ENCODE measurements around the gene CASTOR1.

CASTOR1 gene

GRCh38 chr22:30250661-30251267 is 38.5 kb downstream of the CASTOR1 start:
- Histone ChIP-seq H3K27me3 (ENCODE audit: control insufficient read depth, low read length) (peaks cover 20% of the 10 kb centered on the region), H3K9me3 (ENCODE audit: control insufficient read depth, insufficient read depth, low read length) (no peaks in the 10 kb centered on the region), H4K20me1 (ENCODE audit: control insufficient read depth, insufficient read depth, low read depth, low read length) (no peaks in the 10 kb centered on the region), H3K36me3 (ENCODE audit: control insufficient read depth, low read length) (no peaks in the 10 kb centered on the region), H3K4me2 (ENCODE audit: low read length) (no peak overlapping the region), H3F3A (ENCODE audit: control insufficient read depth, insufficient read depth) (no peaks in the 10 kb centered on the region), H3K4me1 (ENCODE audit: control insufficient read depth, low read length) (no peaks in the 10 kb centered on the region), H3K79me2 (ENCODE audit: control insufficient read depth, low read length) (no peaks in the 10 kb centered on the region), H3K9me2 (replicated peaks; ENCODE audit: control insufficient read depth, low read length) (no peaks in the 10 kb centered on the region), H3K27ac (ENCODE audit: low read depth, low read length) (no peak overlapping the region), H3K4me3 (ENCODE audit: low read length) (no peak overlapping the region)
- no peak for TF ChIP-seq CTCF (IDR thresholded peaks at IDR 0.05; ENCODE audit: low read depth, low read length, poor library complexity, severe bottlenecking)
- TF ChIP-seq EZH2phosphoT487 (IDR thresholded peaks at IDR 0.05; ENCODE audit: borderline replicate concordance, low read length): no peak

- H3K36me3 ChIP-seq (ENCODE audit: control insufficient read depth, low read length): no peaks in the 10 kb centered on the region
- no peaks in the 10 kb centered on the region for H3K4me1 ChIP-seq (ENCODE audit: control insufficient read depth, low read length)
- no peaks in the 10 kb centered on the region for H4K20me1 ChIP-seq (ENCODE audit: control insufficient read depth, insufficient read depth, low read depth, low read length)
- H3K4me3 ChIP-seq (ENCODE audit: low read length): no peak overlapping the region
- H3F3A ChIP-seq (ENCODE audit: control insufficient read depth, insufficient read depth): no peaks in the 10 kb centered on the region
- H3K79me2 ChIP-seq (ENCODE audit: control insufficient read depth, low read length): no peaks in the 10 kb centered on the region
- no peak overlapping the region for H3K27ac ChIP-seq (ENCODE audit: low read depth, low read length)
- no peak overlapping the region for H3K4me2 ChIP-seq (ENCODE audit: low read length)
- H3K9me2 ChIP-seq (replicated peaks; ENCODE audit: control insufficient read depth, low read length): no peaks in the 10 kb centered on the region
- peaks cover 24% of the 10 kb centered on the region for H3K27me3 ChIP-seq (ENCODE audit: control insufficient read depth, low read length)
- H3K9me3 ChIP-seq (ENCODE audit: control insufficient read depth, insufficient read depth, low read length): no peaks in the 10 kb centered on the region
- TF ChIP-seq EZH2phosphoT487 (IDR thresholded peaks at IDR 0.05; ENCODE audit: borderline replicate concordance, low read length) (no peak), CTCF (IDR thresholded peaks at IDR 0.05; ENCODE audit: low read depth, low read length, poor library complexity, severe bottlenecking) (no peak)
Observed at GRCh38 chr22:30250039-30250565, 39.2 kb downstream of the CASTOR1 start.

- no peak overlapping the region for H3K4me3 ChIP-seq (ENCODE audit: low read length)
- H3K79me2 ChIP-seq (ENCODE audit: control insufficient read depth, low read length): no peaks in the 10 kb centered on the region
- no peaks in the 10 kb centered on the region for H3K36me3 ChIP-seq (ENCODE audit: control insufficient read depth, low read length)
- H3K4me2 ChIP-seq (ENCODE audit: low read length): no peak overlapping the region
- no peak for TF ChIP-seq EZH2phosphoT487 (IDR thresholded peaks at IDR 0.05; ENCODE audit: borderline replicate concordance, low read length)
- TF ChIP-seq CTCF (IDR thresholded peaks at IDR 0.05; ENCODE audit: low read depth, low read length, poor library complexity, severe bottlenecking): no peak
- no peaks in the 10 kb centered on the region for H4K20me1 ChIP-seq (ENCODE audit: control insufficient read depth, insufficient read depth, low read depth, low read length)
- no peaks in the 10 kb centered on the region for H3K9me2 ChIP-seq (replicated peaks; ENCODE audit: control insufficient read depth, low read length)
- no peaks in the 10 kb centered on the region for H3K9me3 ChIP-seq (ENCODE audit: control insufficient read depth, insufficient read depth, low read length)
- H3K27ac ChIP-seq (ENCODE audit: low read depth, low read length): no peak overlapping the region
- H3K4me1 ChIP-seq (ENCODE audit: control insufficient read depth, low read length): no peaks in the 10 kb centered on the region
- H3F3A ChIP-seq (ENCODE audit: control insufficient read depth, insufficient read depth): no peaks in the 10 kb centered on the region
- peaks cover 29% of the 10 kb centered on the region for H3K27me3 ChIP-seq (ENCODE audit: control insufficient read depth, low read length)
Observed at GRCh38 chr22:30249049-30250038, 40.0 kb downstream of the CASTOR1 start.
